Measurements from ENCODE around the gene LRRC72. TPM values are rescaled to one million over a fixed set of nuclear protein-coding genes. Genes with fewer than 3 reads are reported as not detected.

Gene LRRC72
- total RNA-seq, 4 donors from 2014 or later = not detected

GRCh38 chr7:16626388-16626787 lies 99.8 kb downstream of the LRRC72 start:
- Histone ChIP-seq H3K36me3 (peaks cover 37% of the 10 kb centered on the region), H3K27ac (no peak overlapping the region)
- 95% methylated on average over 2 of the region's 2 CpGs for WGBS

GRCh38 chr7:16627236-16627635 lies 100.6 kb downstream of the LRRC72 start:
- H3K36me3 ChIP-seq = peaks cover 29% of the 10 kb centered on the region
- 70% methylated on average over 2 of the region's 2 CpGs for WGBS

More at GRCh38 chr7:16626388-16626787, 99.8 kb downstream of the LRRC72 start:
- no peaks in the 10 kb centered on the region for H3K9me3 ChIP-seq
- no peak for DNase-seq (ENCODE audit: low spot score in 2 of 2)
- no peak for TF ChIP-seq CTCF (IDR thresholded peaks at IDR 0.05)
- H3K4me3 ChIP-seq = no peak overlapping the region
- no peaks in the 10 kb centered on the region for H3K27me3 ChIP-seq
- H3K4me1 ChIP-seq = no peaks in the 10 kb centered on the region

GRCh38 chr7:16630654-16631053 lies 104.0 kb downstream of the LRRC72 start:
- no peak for DNase-seq (ENCODE audit: low spot score in 2 of 2)
- WGBS = 79% methylated on average over 1 of the region's 1 CpG
- no peak overlapping the region for H3K4me3 ChIP-seq
- TF ChIP-seq EP300 (IDR thresholded peaks at IDR 0.05) (no peak), POLR2A (IDR thresholded peaks at IDR 0.05) (no peak), POLR2AphosphoS5 (IDR thresholded peaks at IDR 0.05) (no peak), CTCF (IDR thresholded peaks at IDR 0.05) (no peak)
- H3K4me1 ChIP-seq = no peaks in the 10 kb centered on the region
- H3K36me3 ChIP-seq = peaks cover 7% of the 10 kb centered on the region
- H3K9me3 ChIP-seq = no peaks in the 10 kb centered on the region
- H3K27ac ChIP-seq = no peak overlapping the region
- no peaks in the 10 kb centered on the region for H3K27me3 ChIP-seq

More at GRCh38 chr7:16627236-16627635, 100.6 kb downstream of the LRRC72 start:
- TF ChIP-seq CTCF (IDR thresholded peaks at IDR 0.05) = no peak
- no peak for TF ChIP-seq POLR2AphosphoS5 (IDR thresholded peaks at IDR 0.05)
- no peak for TF ChIP-seq POLR2A (IDR thresholded peaks at IDR 0.05)
- TF ChIP-seq EP300 (IDR thresholded peaks at IDR 0.05) = no peak
- Histone ChIP-seq H3K9me3 (no peaks in the 10 kb centered on the region), H3K4me1 (no peaks in the 10 kb centered on the region), H3K27ac (no peak overlapping the region), H3K27me3 (no peaks in the 10 kb centered on the region), H3K4me3 (no peak overlapping the region)
- DNase-seq (ENCODE audit: low spot score in 2 of 2) = no peak

Other genes with a start within 250 kb of the LRRC72 start
- gene CRPPA, start 105.3 kb upstream of the LRRC72 start, total RNA-seq = 1 to 10 TPM in 3 of 4 donors, under 1 TPM in 1; 0.95 to 2.0 (median 1.6) TPM
- 10 to 100 TPM; 14.7 to 40.5 (median 23.4) TPM for gene SOSTDC1, start 61.1 kb upstream of the LRRC72 start, total RNA-seq
- gene ANKMY2, start 118.9 kb downstream of the LRRC72 start, total RNA-seq = 10 to 100 TPM in 1 of 4 donors, 1 to 10 TPM in 3; 5.2 to 16.2 (median 9.4) TPM
- 10 to 100 TPM; 60.5 to 97.9 (median 84.4) TPM for gene BZW2, start 119.4 kb downstream of the LRRC72 start, total RNA-seq
- 10 to 100 TPM in 3 of 4 donors, 1 to 10 TPM in 1; 6.9 to 17.2 (median 12.4) TPM for gene TSPAN13, start 226.9 kb downstream of the LRRC72 start, total RNA-seq

All from suprapubic skin (tissue), 4 donors.